ENCODE measurements around the gene TSHB.

Gene TSHB

DNA sequence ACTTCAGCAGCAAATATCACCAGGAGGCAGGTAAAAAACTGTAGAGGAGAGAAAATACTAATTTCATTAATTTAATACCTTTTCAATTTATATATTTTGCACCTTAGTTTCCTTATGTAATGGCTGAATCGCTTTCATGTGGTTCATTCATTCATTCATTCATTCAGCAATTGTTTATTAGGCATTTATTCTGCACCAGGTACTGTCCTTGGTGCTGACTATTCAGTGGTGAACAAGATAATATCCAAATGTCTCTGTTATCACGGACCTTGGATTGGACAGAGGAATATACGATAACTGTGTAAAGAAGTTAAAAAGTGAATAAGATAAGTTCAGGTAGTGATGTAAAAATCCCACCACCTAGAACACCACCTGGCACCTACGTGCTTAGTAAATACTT lies 30.9 kb downstream of the TSHB start:
- TF ChIP-seq ARNT (IDR thresholded peaks at IDR 0.05), result no peak
- TF ChIP-seq NFRKB (IDR thresholded peaks at IDR 0.05), result no peak
- TF ChIP-seq TARDBP (IDR thresholded peaks at IDR 0.05), result no peak
- no peak for TF ChIP-seq BHLHE40 (IDR thresholded peaks at IDR 0.05; ENCODE audit: borderline replicate concordance)
- no peak for TF ChIP-seq SP1 (IDR thresholded peaks at IDR 0.05)
- no peak for TF ChIP-seq ELF4 (IDR thresholded peaks at IDR 0.05)
- no peak for TF ChIP-seq HDGF (IDR thresholded peaks at IDR 0.05; ENCODE audit: borderline replicate concordance)
- TF ChIP-seq ZNF384 (IDR thresholded peaks at IDR 0.05), result no peak
- no peak for TF ChIP-seq FOXA1 (IDR thresholded peaks at IDR 0.05)
- TF ChIP-seq, protein P1, sequence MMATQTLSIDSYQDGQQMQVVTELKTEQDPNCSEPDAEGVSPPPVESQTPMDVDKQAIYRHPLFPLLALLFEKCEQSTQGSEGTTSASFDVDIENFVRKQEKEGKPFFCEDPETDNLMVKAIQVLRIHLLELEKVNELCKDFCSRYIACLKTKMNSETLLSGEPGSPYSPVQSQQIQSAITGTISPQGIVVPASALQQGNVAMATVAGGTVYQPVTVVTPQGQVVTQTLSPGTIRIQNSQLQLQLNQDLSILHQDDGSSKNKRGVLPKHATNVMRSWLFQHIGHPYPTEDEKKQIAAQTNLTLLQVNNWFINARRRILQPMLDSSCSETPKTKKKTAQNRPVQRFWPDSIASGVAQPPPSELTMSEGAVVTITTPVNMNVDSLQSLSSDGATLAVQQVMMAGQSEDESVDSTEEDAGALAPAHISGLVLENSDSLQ (IDR thresholded peaks at IDR 0.05), result no peak
- TF ChIP-seq FOXK2 (IDR thresholded peaks at IDR 0.05), result no peak
- no peak for TF ChIP-seq CTBP1 (IDR thresholded peaks at IDR 0.05; ENCODE audit: borderline replicate concordance)
- no peak for TF ChIP-seq SUZ12 (IDR thresholded peaks at IDR 0.05)
- no peak for TF ChIP-seq LEF1 (IDR thresholded peaks at IDR 0.05; ENCODE audit: borderline replicate concordance)
- TF ChIP-seq L3MBTL2 (conservative IDR thresholded peaks at IDR 0.05), result no peak
- DNase-seq (ENCODE audit: extremely low spot score), result no peak
- CTCF ChIA-PET, result no interaction called here
- POLR2A ChIA-PET, result no interaction called here

DNA sequence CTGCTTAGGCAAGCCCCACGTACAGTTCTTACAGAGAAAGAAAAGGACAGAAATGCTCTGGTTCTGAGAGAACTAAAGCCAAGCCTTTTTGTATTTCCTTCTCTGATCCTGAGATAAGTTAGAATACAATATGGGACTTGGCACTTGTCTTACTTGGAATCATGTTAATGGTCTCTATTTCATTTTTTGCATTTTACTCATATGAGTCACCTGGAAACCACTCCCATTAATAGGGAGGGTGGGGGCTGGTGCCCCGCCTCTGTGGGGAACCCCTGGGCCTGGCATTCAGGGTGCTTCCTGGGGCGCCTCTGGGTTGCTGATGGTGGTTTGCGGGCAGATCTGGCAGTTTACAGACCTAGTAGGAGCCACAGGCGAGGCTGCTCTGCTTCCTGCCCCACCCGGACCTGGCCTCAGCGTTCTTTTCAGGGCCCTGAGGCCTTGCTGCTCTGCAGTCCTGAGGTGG lies 32.9 kb downstream of the TSHB start:
- ChIA-PET CTCF (no interaction called here), POLR2A (no interaction called here)
- no peak for TF ChIP-seq SUZ12 (IDR thresholded peaks at IDR 0.05)
- TF ChIP-seq L3MBTL2 (conservative IDR thresholded peaks at IDR 0.05), result no peak
- TF ChIP-seq TARDBP (IDR thresholded peaks at IDR 0.05), result no peak
- TF ChIP-seq NFRKB (IDR thresholded peaks at IDR 0.05), result no peak
- no peak for TF ChIP-seq FOXA1 (IDR thresholded peaks at IDR 0.05)
- no peak for TF ChIP-seq ARNT (IDR thresholded peaks at IDR 0.05)
- no peak for TF ChIP-seq SP1 (IDR thresholded peaks at IDR 0.05)
- TF ChIP-seq BHLHE40 (IDR thresholded peaks at IDR 0.05; ENCODE audit: borderline replicate concordance), result no peak
- no peak for TF ChIP-seq ELF4 (IDR thresholded peaks at IDR 0.05)
- no peak for TF ChIP-seq FOXK2 (IDR thresholded peaks at IDR 0.05)
- no peak for TF ChIP-seq CTBP1 (IDR thresholded peaks at IDR 0.05; ENCODE audit: borderline replicate concordance)
- no peak for DNase-seq (ENCODE audit: extremely low spot score)

DNA sequence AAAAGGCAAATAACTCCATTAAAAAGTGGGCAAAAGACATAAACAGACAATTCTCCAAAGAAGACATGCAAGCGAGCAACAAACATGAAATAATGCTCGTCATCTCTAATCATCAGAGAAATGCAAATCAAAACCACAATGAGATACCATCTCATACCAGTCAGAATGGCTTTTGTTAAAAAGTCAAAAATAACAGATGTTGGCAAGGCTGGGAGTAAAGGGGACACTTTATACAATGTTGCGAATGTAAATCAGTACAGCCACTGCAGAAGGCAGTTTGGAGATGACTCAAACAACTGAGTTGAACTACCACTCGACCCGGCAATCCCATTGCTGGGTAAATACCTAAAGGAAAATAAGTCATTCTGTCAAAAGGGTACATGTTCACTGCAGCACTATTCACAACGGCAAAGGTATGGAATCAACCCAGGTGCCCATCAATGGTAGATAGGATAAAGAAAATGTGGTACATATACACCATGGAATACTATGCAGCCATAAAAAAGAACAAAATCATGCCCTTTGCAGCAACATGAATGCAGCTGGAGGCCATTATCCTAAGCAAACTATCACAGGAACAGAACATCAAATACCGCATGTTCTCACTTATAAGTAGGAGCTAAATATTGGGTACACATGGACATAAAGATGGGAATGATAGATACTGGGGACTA lies 33.7 kb downstream of the TSHB start:
- CTCF ChIA-PET, result no interaction called here
- DNase-seq (ENCODE audit: extremely low spot score), result no peak
- POLR2A ChIA-PET, result no interaction called here

DNA sequence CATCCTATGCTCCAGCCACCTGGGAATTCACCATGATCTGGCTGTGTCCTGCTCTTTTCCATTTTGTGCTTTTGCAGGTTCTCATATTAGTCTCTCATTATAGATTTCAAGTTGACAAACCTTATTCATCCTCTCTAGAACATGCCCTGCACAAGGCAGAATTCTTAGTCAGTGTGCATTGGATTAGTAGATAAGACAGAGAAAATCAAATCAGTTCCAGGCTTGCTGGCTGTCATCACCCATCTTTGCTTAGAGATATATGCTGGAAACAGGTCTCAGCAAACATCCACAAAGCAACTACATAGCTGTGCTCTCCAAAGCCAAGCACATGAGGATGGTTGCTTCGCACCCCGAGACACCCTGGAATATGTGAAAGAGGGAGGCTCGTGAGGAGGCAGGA lies 34.8 kb downstream of the TSHB start:
- TF ChIP-seq FOXK2 (IDR thresholded peaks at IDR 0.05) (no peak), FOXM1 (IDR thresholded peaks at IDR 0.05; ENCODE audit: borderline replicate concordance) (no peak), LEF1 (IDR thresholded peaks at IDR 0.05; ENCODE audit: borderline replicate concordance) (no peak), FOXA1 (IDR thresholded peaks at IDR 0.05) (no peak), SP1 (IDR thresholded peaks at IDR 0.05) (no peak), SUZ12 (IDR thresholded peaks at IDR 0.05) (no peak), TARDBP (IDR thresholded peaks at IDR 0.05) (no peak), HDGF (IDR thresholded peaks at IDR 0.05; ENCODE audit: borderline replicate concordance) (no peak), L3MBTL2 (conservative IDR thresholded peaks at IDR 0.05) (no peak), BHLHE40 (IDR thresholded peaks at IDR 0.05; ENCODE audit: borderline replicate concordance) (no peak), CTBP1 (IDR thresholded peaks at IDR 0.05; ENCODE audit: borderline replicate concordance) (no peak), ZNF384 (IDR thresholded peaks at IDR 0.05) (no peak), NFRKB (IDR thresholded peaks at IDR 0.05) (no peak), ARNT (IDR thresholded peaks at IDR 0.05) (no peak), ELF4 (IDR thresholded peaks at IDR 0.05) (no peak)
- TF ChIP-seq, protein P1 (IDR thresholded peaks at IDR 0.05), result no peak
- DNase-seq (ENCODE audit: extremely low spot score), result no peak
- ChIA-PET POLR2A (interaction anchor here (1.0 kb wide), 1 partner anchor 12 kb away, joined by 3 read pairs; no protein-coding TSS in a partner anchor), CTCF (interaction anchor here (0.6 to 0.7 kb wide), 3 partner anchors 12 to 600 kb away, joined by 3 to 4 read pairs (median 3); no protein-coding TSS in a partner anchor)

More for the DNA sequence above, 33.7 kb downstream of the TSHB start:
- TF ChIP-seq FOXM1 (IDR thresholded peaks at IDR 0.05; ENCODE audit: borderline replicate concordance) (no peak), L3MBTL2 (conservative IDR thresholded peaks at IDR 0.05) (no peak), SUZ12 (IDR thresholded peaks at IDR 0.05) (no peak), FOXK2 (IDR thresholded peaks at IDR 0.05) (no peak), ZNF384 (IDR thresholded peaks at IDR 0.05) (no peak), LEF1 (IDR thresholded peaks at IDR 0.05; ENCODE audit: borderline replicate concordance) (no peak), ELF4 (IDR thresholded peaks at IDR 0.05) (no peak), FOXA1 (IDR thresholded peaks at IDR 0.05) (no peak), SP1 (IDR thresholded peaks at IDR 0.05) (no peak), NFRKB (IDR thresholded peaks at IDR 0.05) (no peak), ARNT (IDR thresholded peaks at IDR 0.05) (no peak), CTBP1 (IDR thresholded peaks at IDR 0.05; ENCODE audit: borderline replicate concordance) (no peak), BHLHE40 (IDR thresholded peaks at IDR 0.05; ENCODE audit: borderline replicate concordance) (no peak), HDGF (IDR thresholded peaks at IDR 0.05; ENCODE audit: borderline replicate concordance) (no peak), TARDBP (IDR thresholded peaks at IDR 0.05) (no peak)
- TF ChIP-seq, protein P1 (IDR thresholded peaks at IDR 0.05), result no peak

DNA sequence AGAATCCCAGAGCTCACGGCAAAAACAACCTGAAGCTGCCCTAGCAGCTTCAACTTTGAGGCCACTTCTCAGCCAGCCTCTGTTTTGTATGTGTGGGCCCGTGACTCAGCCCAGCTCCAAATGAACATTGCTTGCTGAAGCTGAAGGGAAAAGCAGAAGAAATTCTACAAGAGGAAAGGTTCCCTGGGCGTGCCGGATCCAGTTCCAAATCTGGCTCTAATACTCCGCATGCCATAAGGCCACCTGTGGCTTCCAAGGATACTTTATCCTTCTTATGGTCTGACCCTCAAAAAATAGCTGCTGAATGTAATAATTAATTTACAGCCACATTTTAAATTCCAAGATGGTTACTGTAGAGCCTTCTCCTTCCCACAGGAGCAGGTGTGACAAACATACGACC lies 35.4 kb downstream of the TSHB start:
- no peak for DNase-seq (ENCODE audit: extremely low spot score)
- CTCF ChIA-PET, result interaction anchor here (0.6 to 0.7 kb wide), 4 partner anchors 12 to 601 kb away, joined by 3 to 4 read pairs (median 3); no protein-coding TSS in a partner anchor
- POLR2A ChIA-PET, result interaction anchor here (1.0 kb wide), 1 partner anchor 13 kb away, joined by 3 read pairs; no protein-coding TSS in a partner anchor
- TF ChIP-seq, protein P1 (IDR thresholded peaks at IDR 0.05), result no peak
- TF ChIP-seq SP1 (IDR thresholded peaks at IDR 0.05) (no peak), FOXK2 (IDR thresholded peaks at IDR 0.05) (no peak), NFRKB (IDR thresholded peaks at IDR 0.05) (no peak), TARDBP (IDR thresholded peaks at IDR 0.05) (no peak), CTBP1 (IDR thresholded peaks at IDR 0.05; ENCODE audit: borderline replicate concordance) (no peak), FOXM1 (IDR thresholded peaks at IDR 0.05; ENCODE audit: borderline replicate concordance) (no peak), BHLHE40 (IDR thresholded peaks at IDR 0.05; ENCODE audit: borderline replicate concordance) (no peak), FOXA1 (IDR thresholded peaks at IDR 0.05) (no peak), LEF1 (IDR thresholded peaks at IDR 0.05; ENCODE audit: borderline replicate concordance) (no peak), ZNF384 (IDR thresholded peaks at IDR 0.05) (no peak), L3MBTL2 (conservative IDR thresholded peaks at IDR 0.05) (no peak), ELF4 (IDR thresholded peaks at IDR 0.05) (no peak), SUZ12 (IDR thresholded peaks at IDR 0.05) (no peak), HDGF (IDR thresholded peaks at IDR 0.05; ENCODE audit: borderline replicate concordance) (no peak), ARNT (IDR thresholded peaks at IDR 0.05) (no peak)

All from HEK293T (cell line).